HG03060 (cell line): ENCODE measurements around the gene RAB40A.
"Not testable (repeated sequence)": the region's sequence is repeated elsewhere in the genome, so short reads cannot be mapped to it uniquely, and the experiment has no call there.

Source experiments
- ATAC-seq: cut with Tn5 transposase; IDR thresholded peaks from one replicate; pipeline ENCODE4 v1.9.1; 2021; ENCODE audit warnings: low read depth, moderate number of reproducible peaks; ENCODE audit not compliant: unreplicated experiment

RAB40A gene

DNA sequence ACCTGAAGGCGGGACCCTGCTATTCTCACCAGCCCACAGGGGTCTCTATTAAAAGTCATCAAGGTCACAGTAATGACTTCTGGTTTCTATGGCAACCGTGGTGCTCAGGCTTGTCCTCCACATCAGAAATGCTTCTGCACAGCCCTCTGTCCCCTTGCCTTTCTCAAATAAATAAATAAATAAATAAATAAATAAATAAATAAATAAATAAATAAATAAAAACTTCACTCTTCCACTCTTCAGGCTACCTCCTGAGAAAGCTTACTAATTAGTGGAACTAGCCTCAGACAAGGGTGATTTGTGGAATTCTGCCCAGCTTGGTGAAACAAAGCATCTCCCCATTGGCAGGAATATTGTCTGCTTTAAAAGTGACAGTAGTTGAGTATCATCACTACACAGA is 5.5 kb upstream of the RAB40A start:
- ATAC-seq: no peak

DNA sequence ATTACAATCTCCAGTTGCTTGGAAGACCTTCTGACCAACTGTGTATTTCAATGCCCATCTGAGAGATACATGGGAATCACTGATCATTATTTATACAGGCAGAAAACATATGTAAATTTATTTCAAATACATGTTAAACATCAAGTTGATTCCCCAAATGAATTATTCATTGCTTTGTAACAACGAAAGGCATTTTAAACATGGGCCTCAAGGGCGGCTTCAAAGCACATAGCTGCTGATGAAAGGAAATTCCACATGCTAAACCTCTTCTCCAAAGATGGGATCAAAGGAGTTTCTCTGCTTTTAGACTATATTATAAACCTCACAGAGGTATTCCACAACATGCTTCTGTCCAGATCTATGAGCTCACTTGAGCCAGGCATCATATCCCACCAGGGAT is 4.3 kb upstream of the RAB40A start:
- ATAC-seq: no peak

DNA sequence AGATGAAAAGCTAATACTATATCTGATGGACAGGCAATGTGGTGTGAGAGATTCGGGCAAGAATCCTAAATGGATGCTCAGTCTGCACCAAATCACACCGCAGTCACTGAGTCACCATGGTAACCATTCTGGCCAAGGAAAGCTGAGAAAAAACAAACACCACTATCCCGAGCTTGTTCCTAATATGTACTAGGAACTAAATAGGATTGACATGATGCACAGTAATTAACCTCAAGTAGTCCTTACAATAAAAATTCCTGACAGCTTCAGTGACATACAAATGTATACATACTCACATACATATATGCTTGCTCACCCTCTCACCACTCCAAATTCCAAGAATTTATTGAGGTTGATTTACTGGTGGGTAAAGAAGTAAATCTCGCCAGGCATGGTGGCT is 1.1 kb upstream of the RAB40A start:
- no peak for ATAC-seq

DNA sequence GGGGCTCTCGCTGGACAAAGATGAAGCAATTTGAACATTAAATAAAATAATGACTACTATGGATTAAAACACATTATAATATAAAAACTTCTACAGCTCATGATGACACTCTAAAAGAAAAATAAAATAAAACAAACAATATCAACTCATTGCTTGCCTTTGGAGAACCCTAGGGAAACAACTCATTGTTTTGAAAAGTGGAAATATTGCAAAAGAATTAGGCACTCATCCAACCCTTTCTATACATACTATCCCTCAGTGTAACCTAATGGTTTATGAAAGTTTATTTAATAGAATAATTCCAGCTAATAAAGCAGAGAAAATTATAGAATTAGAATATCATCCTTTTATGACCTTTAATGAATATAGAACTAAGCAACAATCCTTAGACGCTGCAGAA is 718 bp downstream of the RAB40A start:
- ATAC-seq: no peak

DNA sequence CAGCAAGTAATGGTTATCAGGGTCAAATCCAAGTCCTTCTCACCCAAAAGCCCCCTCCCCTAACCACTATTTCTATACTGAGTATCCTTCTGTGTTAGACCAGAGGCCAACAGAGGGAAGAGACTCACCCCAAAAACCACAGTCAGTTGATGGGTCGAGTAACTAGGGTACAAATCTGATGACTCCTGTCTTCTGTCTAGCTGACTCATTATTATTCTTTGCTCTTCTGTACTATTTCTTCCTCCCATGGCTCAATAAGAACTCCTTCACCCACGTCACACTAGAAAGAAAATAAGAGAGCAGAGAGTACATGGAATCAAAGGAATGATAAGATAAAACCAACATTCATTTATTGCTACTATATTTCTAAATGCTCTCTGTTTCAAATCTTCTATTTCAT is 2.0 kb downstream of the RAB40A start:
- ATAC-seq: no peak

DNA sequence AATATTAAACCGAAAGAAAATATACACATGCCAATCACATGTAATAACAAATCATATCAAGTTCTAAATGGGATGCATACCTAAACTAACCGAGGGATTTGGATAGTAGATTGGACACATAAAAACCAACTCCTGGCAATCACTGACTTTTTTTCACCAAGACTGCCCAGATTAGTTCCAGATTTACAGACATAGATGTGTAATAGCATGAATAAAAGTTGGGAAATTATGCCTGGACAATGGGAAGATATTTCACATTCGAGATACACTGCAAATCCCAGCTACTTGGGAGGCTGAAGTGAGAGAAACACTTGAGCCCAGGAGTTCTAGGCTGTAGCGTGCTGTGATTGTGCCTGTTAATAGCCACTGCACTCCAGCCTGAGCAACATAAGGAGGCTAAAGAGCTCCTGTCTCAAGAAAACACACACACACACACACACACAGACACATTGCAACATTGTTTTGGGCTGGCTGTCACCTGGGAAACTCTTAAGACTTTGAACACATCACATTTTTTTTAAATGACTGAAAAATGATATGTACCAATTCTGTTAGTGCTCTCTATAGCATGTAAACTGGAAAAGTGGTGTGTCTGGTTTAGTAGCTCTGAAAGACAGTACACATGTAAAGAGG is 5.7 kb downstream of the RAB40A start:
- ATAC-seq: no peak

DNA sequence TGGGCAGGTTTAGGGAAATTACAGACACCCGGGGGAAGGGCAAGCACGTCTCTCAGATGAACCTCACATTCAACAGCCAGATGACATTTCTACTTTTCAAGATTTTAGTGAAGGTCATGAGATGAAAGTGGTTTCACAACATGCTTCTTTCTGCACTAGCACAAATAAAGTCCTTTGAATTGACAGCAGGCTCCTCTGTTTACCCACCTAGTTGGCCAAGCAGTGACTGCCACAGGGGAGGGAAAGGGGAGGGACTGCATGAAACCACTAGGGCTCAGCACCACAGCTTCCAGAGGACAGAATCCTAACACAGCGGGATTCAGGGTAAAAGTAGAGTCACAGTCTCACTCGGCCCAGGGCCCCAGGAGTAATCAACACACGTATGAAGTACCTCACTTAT is 6.2 kb downstream of the RAB40A start:
- no peak for ATAC-seq

DNA sequence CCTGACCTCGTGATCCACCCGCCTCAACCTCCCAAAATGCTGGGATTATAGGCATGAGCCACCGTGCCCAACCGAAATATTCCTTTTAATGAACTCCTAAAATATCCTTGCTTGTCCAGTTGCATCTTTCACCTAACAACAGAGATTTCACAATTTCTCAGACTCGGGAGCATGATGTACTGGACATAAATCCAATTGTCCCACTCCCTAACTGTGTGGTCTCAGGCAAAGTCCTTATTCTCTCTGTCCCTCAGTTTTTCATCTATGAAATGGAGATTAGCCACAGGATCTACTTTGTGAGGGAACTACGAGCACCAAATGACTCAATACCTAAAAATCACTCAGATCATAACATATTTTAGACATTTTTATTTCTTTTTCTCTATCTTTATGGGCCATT is 9.3 kb downstream of the RAB40A start:
- no peak for ATAC-seq

DNA sequence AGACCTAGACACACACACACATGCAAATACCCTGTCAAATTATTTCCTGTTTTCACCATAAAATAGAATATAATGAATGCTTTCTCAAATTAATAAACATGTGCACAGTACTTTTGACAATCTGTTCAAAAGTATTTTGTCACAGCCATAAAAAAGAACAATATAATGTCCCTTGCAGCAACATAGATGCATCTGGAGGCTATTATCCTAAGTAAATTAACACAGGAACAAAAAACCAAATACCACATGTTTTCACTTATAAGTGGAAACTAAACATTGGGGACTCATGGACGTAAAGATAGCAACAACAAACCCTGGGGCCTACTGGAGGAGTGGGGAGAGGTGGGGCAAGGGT is 15.5 kb downstream of the RAB40A start:
- ATAC-seq: no peak

DNA sequence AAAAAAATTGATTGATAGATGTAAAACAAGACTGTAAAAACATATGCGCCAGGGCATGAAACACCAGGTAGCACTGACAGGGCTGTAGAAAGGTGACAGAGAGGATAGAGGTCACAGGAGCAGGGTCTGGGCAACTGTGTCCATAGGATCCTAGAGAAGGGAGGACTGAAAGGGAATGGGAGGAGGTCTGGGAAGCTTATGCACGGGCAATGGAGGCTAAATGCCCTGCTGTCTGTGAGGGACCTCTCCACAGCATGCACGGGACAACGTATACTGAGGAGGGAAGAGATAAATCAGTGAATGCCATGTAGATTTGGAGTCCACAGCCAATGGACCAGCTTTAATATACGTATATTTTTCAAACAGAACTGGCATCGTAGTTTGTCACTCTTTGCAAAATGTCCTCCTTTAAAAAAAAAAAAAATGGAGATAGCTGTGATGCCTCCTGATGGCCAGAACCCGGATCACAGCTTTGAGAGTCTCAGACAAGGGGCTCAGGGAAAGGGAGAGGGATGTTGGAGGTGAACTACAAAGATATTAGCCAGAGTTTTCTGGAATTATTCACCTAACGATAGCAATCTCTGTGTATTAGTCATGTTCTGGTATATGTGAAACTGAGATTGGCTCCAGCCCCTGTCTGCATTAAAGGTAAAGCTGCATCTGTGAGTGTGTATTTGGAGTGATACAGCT is 16.0 kb downstream of the RAB40A start:
- ATAC-seq: no peak

DNA sequence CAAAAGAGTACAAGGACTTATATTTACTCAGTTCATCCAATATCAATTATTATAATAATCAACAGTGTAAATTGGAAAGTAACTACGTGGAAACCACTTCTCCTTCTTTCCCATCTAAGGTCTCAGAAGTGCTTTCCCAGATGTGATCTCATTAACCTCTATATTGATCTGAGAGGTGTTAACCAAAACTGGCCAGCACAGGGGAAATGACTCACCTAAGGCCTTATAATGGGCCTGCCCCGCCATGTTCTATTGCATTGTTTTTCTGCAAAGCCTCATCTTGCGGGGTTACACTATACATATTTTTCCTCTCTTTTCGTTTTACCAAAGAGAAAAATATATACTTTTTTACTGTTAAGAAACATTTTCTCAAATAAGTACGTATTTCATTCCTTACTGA is 20.5 kb downstream of the RAB40A start:
- ATAC-seq: no peak

DNA sequence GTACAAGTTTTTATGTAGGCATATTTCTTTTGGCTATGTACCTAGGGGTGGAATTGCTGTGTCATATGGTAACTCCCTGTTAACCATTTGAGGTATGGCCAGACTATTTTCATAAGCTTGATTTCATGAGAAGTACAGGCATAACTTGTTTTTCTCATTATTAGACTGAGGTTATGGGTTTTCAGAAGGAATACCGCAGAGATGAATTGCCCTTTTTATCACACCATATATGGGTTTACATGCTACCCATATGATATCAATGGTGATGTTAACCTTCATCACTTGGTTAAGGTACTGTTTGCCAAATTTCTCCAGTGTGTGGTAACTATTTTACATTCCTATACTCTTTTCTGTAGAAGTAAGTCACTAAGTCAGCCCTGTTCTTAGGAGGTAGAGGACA is 23.5 kb downstream of the RAB40A start:
- ATAC-seq: no peak

DNA sequence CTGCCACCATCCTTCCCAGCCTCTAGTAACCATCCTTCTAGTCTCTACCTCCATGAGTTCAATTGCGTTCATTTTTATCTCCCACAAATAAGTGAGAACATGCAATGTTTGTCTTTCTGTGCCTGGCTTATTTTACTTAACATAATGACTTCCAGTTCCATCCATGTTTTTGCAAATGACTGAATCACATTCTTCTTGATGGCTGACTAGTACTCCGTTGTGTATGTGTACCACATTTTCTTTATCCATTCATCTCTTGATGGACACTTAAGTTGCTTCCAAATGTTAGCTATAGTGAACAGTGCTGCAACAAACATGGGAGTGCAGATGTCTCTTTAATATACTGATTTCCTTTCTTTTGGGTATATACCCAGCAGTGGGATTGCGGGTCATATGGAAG is 25.7 kb downstream of the RAB40A start:
- ATAC-seq: not testable (repeated sequence)

DNA sequence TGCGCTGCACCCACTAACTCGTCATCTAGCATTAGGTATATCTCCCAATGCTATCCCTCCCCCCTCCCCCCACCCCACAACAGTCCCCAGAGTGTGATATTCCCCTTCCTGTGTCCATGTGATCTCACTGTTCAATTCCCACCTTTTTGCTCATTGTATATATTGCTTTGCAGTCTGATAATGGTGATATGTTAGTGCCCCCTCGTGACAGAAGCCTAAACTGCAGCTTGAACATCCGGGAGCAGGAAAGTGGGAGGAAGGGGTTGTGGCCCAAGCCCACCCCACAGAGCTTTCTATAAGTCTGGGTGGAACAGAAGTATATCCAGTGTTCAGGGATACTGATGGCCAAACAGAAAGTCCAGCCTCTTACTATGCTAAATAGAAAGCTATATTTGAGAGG is 29.6 kb downstream of the RAB40A start:
- not testable (repeated sequence) for ATAC-seq

DNA sequence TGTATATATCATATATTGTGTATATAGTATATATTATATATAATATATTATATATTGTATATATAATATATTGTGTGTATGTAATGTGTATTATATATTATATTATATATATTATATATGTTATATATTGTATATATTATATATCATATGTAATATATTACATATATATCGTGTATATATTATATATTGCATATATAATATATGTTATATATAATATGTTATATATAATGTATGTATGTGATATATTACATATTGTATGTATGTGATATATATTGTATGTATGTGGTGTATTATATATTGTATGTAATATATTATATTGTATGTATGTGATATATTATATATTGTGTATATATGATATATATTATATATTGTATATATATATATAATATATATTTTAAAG is 30.5 kb downstream of the RAB40A start:
- no peak for ATAC-seq

DNA sequence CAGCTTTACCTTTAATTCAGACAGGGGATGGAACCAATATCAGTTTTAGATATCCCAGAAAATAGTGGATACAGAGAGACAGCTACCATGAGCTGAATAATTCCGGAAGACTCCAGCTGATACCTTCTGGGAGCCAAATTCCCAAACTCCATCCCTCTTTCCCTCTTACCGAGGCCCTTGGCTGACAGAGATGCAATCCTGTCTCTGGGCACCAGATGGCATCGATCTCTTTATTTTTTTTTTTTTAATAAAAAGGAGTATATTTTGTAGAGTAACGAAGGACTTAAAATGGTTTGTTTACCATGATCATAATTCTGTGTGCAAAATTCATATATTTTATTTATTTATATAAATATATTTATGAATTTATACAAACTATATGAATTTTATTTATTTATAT is 31.0 kb downstream of the RAB40A start:
- ATAC-seq: no peak

DNA sequence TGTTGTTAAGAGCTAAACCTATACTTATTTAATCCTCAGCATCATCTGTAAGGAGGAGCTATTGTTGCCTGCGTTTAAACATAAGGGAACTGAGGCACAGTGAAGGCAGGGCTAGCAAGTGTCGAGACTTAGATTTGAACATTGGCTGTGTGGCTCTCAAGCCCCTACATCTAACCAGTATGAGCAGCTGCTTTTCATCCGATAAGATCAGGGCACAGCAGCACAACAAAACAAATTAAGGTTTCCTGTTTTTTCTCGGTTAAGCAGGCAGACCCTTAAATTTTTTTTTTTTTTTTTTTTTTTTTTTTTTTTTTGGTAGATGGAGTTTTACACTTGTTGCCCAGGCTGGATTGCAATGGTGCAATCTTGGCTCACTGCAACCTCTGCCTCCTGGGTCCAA is 35.6 kb downstream of the RAB40A start:
- no peak for ATAC-seq

DNA sequence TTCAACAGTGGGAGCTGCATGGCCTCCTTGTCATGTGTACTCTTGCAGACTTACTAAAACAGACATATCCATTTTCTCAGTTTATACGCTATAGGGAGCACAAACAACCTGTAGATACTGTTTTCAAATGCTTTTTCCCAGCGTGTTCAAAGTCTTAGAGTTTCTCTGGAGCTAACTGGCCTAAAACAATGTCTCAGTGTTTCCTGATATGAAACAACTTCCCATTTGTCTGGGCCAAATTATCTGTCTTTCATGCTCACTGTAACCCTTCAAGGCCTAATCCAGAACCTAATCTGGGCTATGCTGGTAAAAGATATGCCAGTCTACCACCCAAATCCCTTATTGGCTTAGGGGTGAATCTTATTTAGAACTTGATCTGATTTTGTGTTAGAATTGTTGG is 38.8 kb downstream of the RAB40A start:
- no peak for ATAC-seq

DNA sequence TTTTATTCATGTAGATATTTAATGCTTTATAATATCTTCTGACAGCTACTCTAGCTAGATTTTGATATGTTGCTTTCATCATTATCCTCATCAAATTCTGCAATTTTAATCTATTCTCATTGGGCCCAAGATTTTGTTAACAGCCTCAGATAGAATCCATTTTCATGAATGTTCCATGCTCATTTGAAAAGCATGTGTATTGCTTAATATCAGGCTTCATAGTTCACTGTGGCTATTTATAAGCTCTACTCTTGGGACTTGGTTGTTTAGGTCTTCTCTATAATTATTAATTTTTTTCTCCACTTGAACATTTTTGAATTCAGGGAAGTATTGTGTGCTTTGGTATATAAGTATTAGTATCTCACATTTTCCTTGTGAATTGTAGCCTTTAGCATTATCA is 41.8 kb downstream of the RAB40A start:
- ATAC-seq: no peak

DNA sequence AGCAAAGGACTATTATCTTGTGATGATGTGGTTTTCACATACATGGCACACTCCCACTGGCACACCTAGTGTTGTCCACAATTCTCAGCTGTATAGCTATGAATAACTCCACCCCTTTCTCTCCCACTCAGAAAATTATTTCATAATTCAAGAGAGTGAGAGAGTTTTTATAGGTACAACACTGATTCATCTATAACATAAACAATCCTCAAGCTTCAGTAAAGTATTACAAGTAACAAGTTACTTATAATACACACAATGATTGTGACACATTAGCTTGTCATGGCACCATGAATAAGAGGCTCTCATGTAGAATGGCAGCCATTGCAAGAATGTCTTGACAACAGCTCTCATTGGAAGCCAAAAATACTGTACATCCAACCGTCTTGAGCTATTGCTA is 43.9 kb downstream of the RAB40A start:
- no peak for ATAC-seq

DNA sequence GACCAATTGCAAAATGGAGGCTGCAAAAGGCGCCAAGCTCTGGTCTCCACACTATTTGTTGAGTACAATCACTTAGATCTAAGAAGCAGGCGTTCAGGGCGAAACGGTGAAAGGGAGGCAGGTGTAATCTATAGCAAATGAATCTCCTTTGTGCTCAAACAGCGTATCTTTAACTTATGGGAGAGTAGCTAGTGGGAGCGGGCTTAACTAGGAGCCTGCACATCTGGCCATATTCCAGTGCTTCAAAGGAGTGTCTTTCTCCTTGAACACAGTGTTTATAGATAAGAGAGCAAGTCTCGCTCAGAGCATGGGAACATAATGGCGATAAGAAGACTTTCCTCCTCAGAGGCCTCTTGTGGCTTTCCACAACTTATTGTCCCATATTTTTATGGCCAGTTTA is 49.3 kb downstream of the RAB40A start:
- ATAC-seq: not testable (repeated sequence)

DNA sequence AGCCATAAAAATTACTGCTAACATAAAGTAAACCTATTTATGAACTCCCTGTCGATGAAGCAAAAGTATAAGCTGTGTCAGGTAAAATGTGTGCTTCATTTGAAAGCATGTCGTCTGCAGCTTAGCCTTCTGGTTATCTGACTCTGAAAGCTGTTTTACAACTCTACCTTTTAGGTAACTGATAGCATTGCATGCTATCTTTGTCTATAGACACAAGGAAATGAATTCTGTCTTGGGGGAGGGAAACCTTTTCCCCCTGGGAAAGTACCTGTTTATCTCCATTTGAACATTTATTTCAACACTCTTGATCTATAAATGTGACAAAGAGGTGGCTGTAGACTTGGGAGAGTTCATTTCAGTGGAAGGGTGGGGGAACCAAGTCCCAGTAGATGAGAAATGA is 51.4 kb downstream of the RAB40A start:
- no peak for ATAC-seq

DNA sequence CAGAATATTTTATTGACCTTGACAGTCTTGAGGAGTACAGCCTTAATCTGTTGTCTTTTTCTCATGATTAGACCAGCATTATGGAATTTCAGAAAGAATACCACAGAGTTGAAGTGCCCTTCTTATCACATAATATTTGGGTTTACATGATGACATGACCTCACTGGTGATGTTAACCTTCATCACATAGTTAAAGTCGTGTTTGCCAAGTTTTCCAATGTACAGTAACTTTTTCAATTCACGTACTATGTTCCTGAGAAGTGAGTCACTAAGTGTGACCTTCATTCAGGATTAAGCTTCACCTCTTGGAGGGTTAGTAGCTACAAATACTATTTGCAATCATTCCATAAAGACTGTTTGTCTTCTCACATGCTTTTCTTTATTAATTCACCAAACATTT is 52.1 kb downstream of the RAB40A start:
- no peak for ATAC-seq
